ENCODE results near the gene GPRC5D. TPM values are rescaled to one million over a fixed set of nuclear protein-coding genes. Genes with fewer than 3 reads are reported as not detected.
A peak's percentile ranks its signal among the peaks of the same experiment; 100 is the strongest.

GPRC5D gene
- total RNA-seq, 2 experiments from 2014 or later = not detected

DNA sequence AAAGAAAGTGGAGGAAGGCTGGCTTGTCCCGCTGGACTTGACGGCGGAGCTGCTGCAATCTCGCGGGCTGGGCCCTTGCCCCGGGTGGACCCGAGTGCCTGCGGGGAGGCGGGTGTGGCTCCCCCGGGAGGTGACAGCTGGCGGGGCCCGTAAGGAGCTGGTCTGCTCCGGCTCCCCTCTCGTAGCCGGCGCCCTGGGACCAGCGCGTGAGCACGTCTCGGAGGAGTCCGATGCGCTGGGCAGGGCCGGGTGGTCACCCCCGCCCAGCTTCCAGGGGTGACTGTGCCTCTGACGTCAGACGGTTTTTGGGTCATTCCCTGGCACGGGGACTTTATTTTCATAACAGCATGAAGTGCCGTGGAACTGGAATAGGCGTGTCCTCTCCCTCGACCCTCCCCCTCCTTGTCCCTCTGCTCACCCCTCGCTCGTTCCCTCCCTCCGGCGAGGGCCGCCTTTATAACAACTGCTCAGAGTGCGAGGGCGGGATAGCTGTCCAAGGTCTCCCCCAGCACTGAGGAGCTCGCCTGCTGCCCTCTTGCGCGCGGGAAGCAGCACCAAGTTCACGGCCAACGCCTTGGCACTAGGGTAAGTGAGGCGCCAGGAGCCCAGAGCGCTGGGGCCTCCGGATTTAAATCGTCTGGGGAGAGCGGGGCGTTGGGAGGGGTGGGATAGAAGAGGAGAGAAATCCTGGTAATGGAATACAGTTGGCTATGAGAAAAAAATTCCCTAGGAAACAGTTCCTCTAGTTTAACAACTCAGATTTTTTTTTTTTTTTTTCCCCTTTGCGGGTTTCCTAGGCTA lies 60.7 kb downstream of the GPRC5D start, which contains the start of gene GPRC5A:
Gene GPRC5A, plus strand, starts transcription at position 483 of the 801 bp plus-strand sequence. CDS start 16,688 bp downstream, outside the sequence.
- H3K4me3 Mint-ChIP-seq = peak within 1 kb of the TSS; percentile 45
- peaks cover 5% of the 10 kb centered on the region for H3K4me1 Mint-ChIP-seq
- CTCF ChIA-PET = interaction anchor here (0.6 to 1.2 kb wide), 4 partner anchors 30 to 233 kb away, joined by 3 to 4 read pairs (median 4); no protein-coding TSS in a partner anchor
- peak; percentile 48 for ATAC-seq
- H3K27ac Mint-ChIP-seq = no peak within 1 kb of the TSS
- H3K27me3 Mint-ChIP-seq = peaks cover 73% of the 10 kb centered on the region
- H3K36me3 Mint-ChIP-seq = no peaks in the 10 kb centered on the region
- no peaks in the 10 kb centered on the region for H3K9me3 Mint-ChIP-seq (ENCODE audit: low read depth)
- peak; percentile 48 for DNase-seq

Other genes with a start within 250 kb of the GPRC5D start
- gene CDKN1B, start 234.8 kb downstream of the GPRC5D start, total RNA-seq = 100 to 1,000 TPM in 1 of 2 experiments, 10 to 100 TPM in 1; 99.2 to 105 TPM
- gene APOLD1, start 166.5 kb downstream of the GPRC5D start, total RNA-seq = 10 to 100 TPM in 1 of 2 experiments, 1 to 10 TPM in 1; 7.2 to 13.5 TPM
- 10 to 100 TPM; 56.0 to 68.0 TPM for gene DDX47, start 138.8 kb downstream of the GPRC5D start, total RNA-seq
- gene GPRC5A, start 60.6 kb downstream of the GPRC5D start, total RNA-seq = not detected
- gene HEBP1, start 48.1 kb upstream of the GPRC5D start, total RNA-seq = 1 to 10 TPM; 8.9 to 9.7 TPM
- 1 to 10 TPM; 4.7 to 5.0 TPM for gene FAM234B, start 92.2 kb upstream of the GPRC5D start, total RNA-seq
- not detected for gene GSG1, start 151.5 kb upstream of the GPRC5D start, total RNA-seq
- 1 to 10 TPM; 6.1 to 8.8 TPM for gene EMP1, start 244.6 kb upstream of the GPRC5D start, total RNA-seq